Uterus (tissue), 2 donors: ENCODE results near the gene BICRA.

Experiments used
- CTCF ChIP-seq, 4 experiments: fragments of 200-600 bp in 2 of 4; fragments of 450-650 bp in 2 of 4; sonication (generic) in 2 of 4; IDR thresholded peaks; one replicate each; pipeline ENCODE4 v1.5.1; 2016 to 2019; ENCODE audit warnings: antibody characterized with exemption in 4 of 4, mild to moderate bottlenecking in 2 of 4, moderate library complexity in 1 of 4
- POLR2A ChIP-seq, 2 donors: fragments of 450-650 bp; IDR thresholded peaks; one replicate each; pipeline ENCODE4 v1.6.1; 2016; ENCODE audit warnings: antibody characterized with exemption in 2 of 2, mild to moderate bottlenecking in 1 of 2, moderate library complexity in 1 of 2

GRCh38 chr19:47675859-47676258 is 66.9 kb downstream of the BICRA start:
- TF ChIP-seq CTCF (IDR thresholded peaks at IDR 0.05) (no peak), POLR2A (IDR thresholded peaks at IDR 0.05) (no peak)
